Activated CD4-positive, alpha-beta T cell treated with anti-CD3 and anti-CD28 coated beads, Interleukin-2, amount 10 ng/mL, durations not matched to agents 7 days and 5 days (primary cell): ENCODE results near the gene CFAP53. TPM values are rescaled to one million over a fixed set of nuclear protein-coding genes. Genes with fewer than 3 reads are reported as not detected.

Experiments
- CTCF ChIA-PET: fragments of 350-600 bp; sonication (Branson Sonifier 250); formaldehyde crosslinking; loops from one replicate; lab custom pipeline; 2021; ENCODE audit warnings: antibody characterized with exemption; lab: Charles Lee
- POLR2A ChIA-PET: fragments of 350-600 bp; sonication (Branson Sonifier 250); formaldehyde crosslinking; loops from one replicate; lab custom pipeline; 2021; ENCODE audit warnings: antibody characterized with exemption; lab: Charles Lee
- DNase-seq: peaks from one replicate; pipeline ENCODE4 v3.0.0-alpha.2; 2020
- H3K27ac Mint-ChIP-seq: one replicate; pipeline ENCODE4 v1.8.0; 2021; ENCODE audit warnings: mild to moderate bottlenecking, moderate library complexity, mixed read lengths
- H3K27me3 Mint-ChIP-seq: one replicate; pipeline ENCODE4 v1.8.0; 2021; ENCODE audit warnings: mixed read lengths
- H3K36me3 Mint-ChIP-seq: one replicate; pipeline ENCODE4 v1.8.0; 2021; ENCODE audit warnings: low read depth, mixed read lengths
- H3K4me1 Mint-ChIP-seq: one replicate; pipeline ENCODE4 v1.8.0; 2021; ENCODE audit warnings: mixed read lengths
- H3K4me3 Mint-ChIP-seq: one replicate; pipeline ENCODE4 v1.8.0; 2021; ENCODE audit warnings: mild to moderate bottlenecking, moderate library complexity, mixed read lengths
- H3K9me3 Mint-ChIP-seq: one replicate; pipeline ENCODE4 v1.8.0; 2021; ENCODE audit warnings: mixed read lengths
- total RNA-seq, 2 experiments: library from RNA; stranded (reverse); gene quantifications; one replicate each; pipeline ENCODE4 v1.2.3, GENCODE V29; 2021

CFAP53 gene
- total RNA-seq, 2 experiments from 2014 or later, result 0.50 to 0.56 TPM

- H3K36me3 Mint-ChIP-seq, result no peaks in the 10 kb centered on the region
- ChIA-PET POLR2A (no interaction called here), CTCF (no interaction called here)
- peaks cover 38% of the 10 kb centered on the region for H3K27me3 Mint-ChIP-seq
- H3K4me3 Mint-ChIP-seq, result no peak overlapping the region
- H3K4me1 Mint-ChIP-seq, result no peaks in the 10 kb centered on the region
- no peak overlapping the region for H3K27ac Mint-ChIP-seq
- H3K9me3 Mint-ChIP-seq, result no peaks in the 10 kb centered on the region
- DNase-seq, result no peak
Measured at GRCh38 chr18:50179465-50179864, 86.8 kb downstream of the CFAP53 start.

- POLR2A ChIA-PET, result no interaction called here
- H3K9me3 Mint-ChIP-seq, result no peaks in the 10 kb centered on the region
- no peak overlapping the region for H3K4me3 Mint-ChIP-seq
- H3K27ac Mint-ChIP-seq, result no peak overlapping the region
- CTCF ChIA-PET, result interaction anchor here (0.8 to 2.1 kb wide), 2 partner anchors 16 to 18 kb away, joined by 3 to 5 read pairs; no protein-coding TSS in a partner anchor
- H3K4me1 Mint-ChIP-seq, result no peaks in the 10 kb centered on the region
- DNase-seq, result no peak
- H3K36me3 Mint-ChIP-seq, result no peaks in the 10 kb centered on the region
- peaks cover 35% of the 10 kb centered on the region for H3K27me3 Mint-ChIP-seq
Measured at GRCh38 chr18:50177294-50177992, 88.9 kb downstream of the CFAP53 start.

Other genes with a start within 250 kb of the CFAP53 start
- under 1 TPM in 1 of 2 experiments, not detected in 1; 0.12 TPM for gene MYO5B, start 71.3 kb downstream of the CFAP53 start, total RNA-seq
- gene MBD1, start 15.0 kb upstream of the CFAP53 start, total RNA-seq, result 10 to 100 TPM; 91.6 to 96.2 TPM
- gene CXXC1, start 21.2 kb upstream of the CFAP53 start, total RNA-seq, result 100 to 1,000 TPM; 125 to 139 TPM
- gene SKA1, start 108.6 kb upstream of the CFAP53 start, total RNA-seq, result 10 to 100 TPM; 44.1 to 51.4 TPM